Thyroid gland (tissue), 4 donors: ENCODE data around the gene WASF3.

Experiments
- CTCF ChIP-seq, 6 experiments: fragments of 200-600 bp in 3 of 6; fragments of 450-650 bp in 3 of 6; sonication (generic) in 3 of 6; IDR thresholded peaks; one replicate each; pipeline ENCODE4 v1.5.1; 2016 to 2019; ENCODE audit warnings: antibody characterized with exemption in 6 of 6, mild to moderate bottlenecking in 2 of 6, inconsistent platforms in 1 of 6, moderate library complexity in 1 of 6
- POLR2A ChIP-seq, 2 donors: fragments of 450-650 bp; IDR thresholded peaks; one replicate each; pipeline ENCODE4 v1.6.1; 2017; ENCODE audit warnings: antibody characterized with exemption in 2 of 2, mild to moderate bottlenecking in 2 of 2, moderate library complexity in 1 of 2

DNA sequence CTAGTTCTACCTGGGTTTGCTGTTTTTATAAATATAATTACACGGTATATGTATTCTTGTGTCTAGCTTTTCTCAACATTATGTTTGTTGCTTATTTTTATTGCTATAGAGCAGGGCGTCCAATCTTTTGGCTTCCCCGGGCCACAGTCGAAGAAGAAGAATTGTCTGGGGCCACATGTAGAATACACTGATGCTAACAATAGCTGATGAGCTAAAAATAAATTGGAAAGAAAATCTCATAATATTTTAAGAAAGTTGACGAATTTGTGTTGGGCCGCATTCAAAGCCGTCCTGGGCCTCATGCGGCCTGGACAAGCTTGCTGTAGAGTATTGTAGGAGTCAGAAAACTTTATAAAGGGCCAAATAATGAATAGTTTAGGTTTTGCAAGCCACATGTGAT, 169.2 kb downstream of the WASF3 start:
- no peak for TF ChIP-seq CTCF (IDR thresholded peaks at IDR 0.05)
- TF ChIP-seq POLR2A (IDR thresholded peaks at IDR 0.05): no peak
